MCF 10A (cell line): ENCODE results near the gene IPO9. TPM values are rescaled to one million over a fixed set of nuclear protein-coding genes. Genes with fewer than 3 reads are reported as not detected.

Source experiments
- BruUV-seq: library from RNA; stranded (reverse); fragments of 400-500 nt; replicated peaks from 2 replicates; lab custom pipeline; 2021; lab: Mats Ljungman, UMichigan
- CTCF ChIA-PET: fragments of 300-600 bp; sonication (Branson Sonifier 250); formaldehyde crosslinking; extraction: SDS; loops from one replicate; lab custom pipeline; 2021; ENCODE audit warnings: antibody characterized with exemption, inconsistent platforms; lab: Yijun Ruan, JAX
- POLR2A ChIA-PET: fragments of 300-600, 350-650 bp; sonication (Branson Sonifier 250); formaldehyde crosslinking; extraction: SDS; loops from one replicate; lab custom pipeline; 2020; ENCODE audit warnings: antibody characterized with exemption, inconsistent platforms; lab: Yijun Ruan, JAX
- DNase-seq: peaks from one replicate; pipeline ENCODE4 v3.0.0-alpha.2; 2018; ENCODE audit not compliant: unreplicated experiment
- H3K27ac Mint-ChIP-seq: one replicate; pipeline ENCODE4 v1.8.0; 2022; ENCODE audit warnings: mild to moderate bottlenecking, low read depth, mixed read lengths; ENCODE audit not compliant: unreplicated experiment
- H3K27me3 Mint-ChIP-seq: one replicate; pipeline ENCODE4 v1.8.0; 2022; ENCODE audit warnings: mixed read lengths; ENCODE audit not compliant: insufficient read depth, unreplicated experiment
- H3K36me3 Mint-ChIP-seq: one replicate; pipeline ENCODE4 v1.8.0; 2022; ENCODE audit warnings: mild to moderate bottlenecking, moderate library complexity, mixed read lengths; ENCODE audit not compliant: insufficient read depth, unreplicated experiment
- H3K4me1 Mint-ChIP-seq: one replicate; pipeline ENCODE4 v1.8.0; 2022; ENCODE audit warnings: mixed read lengths; ENCODE audit not compliant: insufficient read depth, unreplicated experiment
- H3K4me3 Mint-ChIP-seq: one replicate; pipeline ENCODE4 v1.8.0; 2022; ENCODE audit warnings: mild to moderate bottlenecking, moderate library complexity, mixed read lengths; ENCODE audit not compliant: unreplicated experiment
- H3K9me3 Mint-ChIP-seq: one replicate; pipeline ENCODE4 v1.8.0; 2022; ENCODE audit warnings: mixed read lengths; ENCODE audit not compliant: unreplicated experiment
- intact Hi-C: fragments of 100-400 bp; cut with micrococcal nuclease; formaldehyde crosslinking; loops from 2 replicates; pipeline ENCODE4 v1.14.1; 2022
- total RNA-seq: library from RNA; stranded (reverse); gene quantifications from 2 replicates; pipeline ENCODE4 v1.2.3, GENCODE V29; 2022
- TF ChIP-seq, protein P1 (sequence below): fragments of 200-600 bp; IDR thresholded peaks from one replicate; pipeline ENCODE4 v1.8.0; 2022; ENCODE audit warnings: antibody characterized with exemption, mild to moderate bottlenecking; ENCODE audit not compliant: unreplicated experiment

IPO9 gene
- total RNA-seq, 1 experiment from 2014 or later, result 117 TPM

DNA sequence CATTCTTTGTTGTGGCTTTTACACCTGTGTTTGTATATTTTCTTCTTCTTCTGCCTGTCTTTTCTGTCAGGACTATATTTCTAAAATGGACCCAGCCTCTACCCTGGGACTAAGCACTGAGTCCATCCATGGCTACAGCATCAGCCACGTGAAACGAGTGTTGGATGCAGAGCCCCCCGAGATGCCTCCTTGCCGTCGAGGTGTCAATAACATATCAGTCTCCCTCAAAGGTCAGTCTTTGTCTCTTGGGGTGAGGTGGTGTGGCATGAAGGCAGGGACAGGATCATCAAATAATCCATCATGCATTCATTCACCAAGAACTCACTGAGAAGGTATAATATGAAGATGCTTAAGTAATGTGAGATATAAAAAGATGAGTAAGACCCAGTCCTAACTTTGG, 19.1 kb upstream of the IPO9 start:
- no TSS peak for BruUV-seq
- peaks cover 78% of the 10 kb centered on the region for H3K36me3 Mint-ChIP-seq
- no peak overlapping the region for H3K4me3 Mint-ChIP-seq
- H3K27ac Mint-ChIP-seq, result no peak overlapping the region
- TF ChIP-seq, protein P1, sequence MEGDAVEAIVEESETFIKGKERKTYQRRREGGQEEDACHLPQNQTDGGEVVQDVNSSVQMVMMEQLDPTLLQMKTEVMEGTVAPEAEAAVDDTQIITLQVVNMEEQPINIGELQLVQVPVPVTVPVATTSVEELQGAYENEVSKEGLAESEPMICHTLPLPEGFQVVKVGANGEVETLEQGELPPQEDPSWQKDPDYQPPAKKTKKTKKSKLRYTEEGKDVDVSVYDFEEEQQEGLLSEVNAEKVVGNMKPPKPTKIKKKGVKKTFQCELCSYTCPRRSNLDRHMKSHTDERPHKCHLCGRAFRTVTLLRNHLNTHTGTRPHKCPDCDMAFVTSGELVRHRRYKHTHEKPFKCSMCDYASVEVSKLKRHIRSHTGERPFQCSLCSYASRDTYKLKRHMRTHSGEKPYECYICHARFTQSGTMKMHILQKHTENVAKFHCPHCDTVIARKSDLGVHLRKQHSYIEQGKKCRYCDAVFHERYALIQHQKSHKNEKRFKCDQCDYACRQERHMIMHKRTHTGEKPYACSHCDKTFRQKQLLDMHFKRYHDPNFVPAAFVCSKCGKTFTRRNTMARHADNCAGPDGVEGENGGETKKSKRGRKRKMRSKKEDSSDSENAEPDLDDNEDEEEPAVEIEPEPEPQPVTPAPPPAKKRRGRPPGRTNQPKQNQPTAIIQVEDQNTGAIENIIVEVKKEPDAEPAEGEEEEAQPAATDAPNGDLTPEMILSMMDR, result no peak
- H3K4me1 Mint-ChIP-seq, result no peaks in the 10 kb centered on the region
- no peak for DNase-seq
- POLR2A ChIA-PET, result no interaction called here
- no peaks in the 10 kb centered on the region for H3K9me3 Mint-ChIP-seq
- intact Hi-C loops, result no loop called here
- CTCF ChIA-PET, result interaction anchor here (1.0 to 6.5 kb wide), 3 partner anchors 16 to 105 kb away, joined by 4 to 44 read pairs (median 28); no protein-coding TSS in a partner anchor
- H3K27me3 Mint-ChIP-seq, result no peaks in the 10 kb centered on the region

DNA sequence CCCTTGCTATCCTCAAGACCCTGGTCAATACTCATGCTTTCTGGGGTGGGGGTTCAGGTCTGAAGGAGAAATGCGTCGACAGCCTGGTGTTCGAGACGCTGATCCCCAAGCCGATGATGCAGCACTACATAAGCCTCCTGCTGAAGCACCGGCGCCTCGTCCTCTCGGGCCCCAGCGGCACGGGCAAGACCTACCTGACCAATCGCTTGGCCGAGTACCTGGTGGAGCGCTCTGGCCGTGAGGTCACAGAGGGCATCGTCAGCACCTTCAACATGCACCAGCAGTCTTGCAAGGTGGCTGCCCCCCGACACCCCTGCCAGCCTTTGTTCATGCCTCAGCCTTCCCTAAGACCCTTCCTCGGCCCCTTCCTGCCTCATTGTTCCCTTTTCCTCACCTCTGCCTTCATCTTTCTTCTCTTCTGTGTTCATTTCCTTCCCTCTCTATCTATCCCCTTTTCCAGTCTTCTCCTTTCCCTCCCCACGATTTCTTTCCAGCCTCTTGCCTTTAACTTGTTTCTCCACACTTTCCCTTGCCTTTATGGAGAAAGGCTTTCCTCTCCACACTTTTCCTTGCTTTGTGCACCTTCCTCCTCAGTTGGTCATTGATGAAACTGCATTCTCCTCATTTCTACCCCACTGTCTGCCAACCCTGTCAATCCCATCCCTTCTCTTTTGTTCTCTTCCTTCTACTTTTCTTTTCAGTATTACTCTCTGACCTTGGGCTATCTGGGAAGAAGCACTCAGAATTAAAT, 18.3 kb upstream of the IPO9 start:
- BruUV-seq, result no TSS peak
- TF ChIP-seq, protein P1, result no peak
- H3K27me3 Mint-ChIP-seq, result no peaks in the 10 kb centered on the region
- intact Hi-C loops, result no loop called here
- ChIA-PET CTCF (interaction anchor here (2.1 to 2.2 kb wide), 2 partner anchors 18 to 280 kb away, joined by 9 to 12 read pairs; no protein-coding TSS in a partner anchor), POLR2A (no interaction called here)
- peaks cover 79% of the 10 kb centered on the region for H3K36me3 Mint-ChIP-seq
- no peaks in the 10 kb centered on the region for H3K4me1 Mint-ChIP-seq
- no peak overlapping the region for H3K4me3 Mint-ChIP-seq
- H3K9me3 Mint-ChIP-seq, result no peaks in the 10 kb centered on the region
- no peak overlapping the region for H3K27ac Mint-ChIP-seq
- no peak for DNase-seq

DNA sequence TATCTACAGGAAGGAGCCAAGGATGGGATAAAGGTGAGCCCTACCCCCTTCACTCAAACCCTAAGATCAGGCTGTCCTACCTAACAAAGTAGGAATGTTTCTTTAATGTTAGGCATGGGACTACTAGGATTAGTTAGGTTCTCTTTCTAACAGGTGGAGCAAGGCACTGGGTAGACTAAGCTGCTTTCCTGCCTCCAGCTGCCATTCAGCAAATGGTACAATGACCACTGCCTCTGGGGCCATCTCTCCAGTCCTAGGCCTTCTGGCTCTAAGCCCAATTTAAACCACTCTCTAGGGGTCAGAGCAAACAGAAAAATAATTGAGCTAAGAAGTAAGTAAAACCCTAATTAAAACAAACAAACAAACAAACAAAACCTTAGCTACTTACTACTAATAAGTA, 15.7 kb upstream of the IPO9 start:
- BruUV-seq, result no TSS peak
- CTCF ChIA-PET, result interaction anchor here (0.8 to 4.0 kb wide), 9 partner anchors 13 to 300 kb away, joined by 3 to 15 read pairs (median 5); partner anchors contain the start of gene IPO9
- Mint-ChIP-seq H3K4me3 (no peak overlapping the region), H3K27me3 (no peaks in the 10 kb centered on the region), H3K27ac (no peak overlapping the region), H3K4me1 (no peaks in the 10 kb centered on the region), H3K36me3 (peaks cover 79% of the 10 kb centered on the region), H3K9me3 (no peaks in the 10 kb centered on the region)
- intact Hi-C loops, result no loop called here
- POLR2A ChIA-PET, result interaction anchor here (0.7 to 1.7 kb wide), 3 partner anchors 10 to 36 kb away, joined by 3 to 9 read pairs (median 4); no protein-coding TSS in a partner anchor
- no peak for DNase-seq
- TF ChIP-seq, protein P1, result no peak

DNA sequence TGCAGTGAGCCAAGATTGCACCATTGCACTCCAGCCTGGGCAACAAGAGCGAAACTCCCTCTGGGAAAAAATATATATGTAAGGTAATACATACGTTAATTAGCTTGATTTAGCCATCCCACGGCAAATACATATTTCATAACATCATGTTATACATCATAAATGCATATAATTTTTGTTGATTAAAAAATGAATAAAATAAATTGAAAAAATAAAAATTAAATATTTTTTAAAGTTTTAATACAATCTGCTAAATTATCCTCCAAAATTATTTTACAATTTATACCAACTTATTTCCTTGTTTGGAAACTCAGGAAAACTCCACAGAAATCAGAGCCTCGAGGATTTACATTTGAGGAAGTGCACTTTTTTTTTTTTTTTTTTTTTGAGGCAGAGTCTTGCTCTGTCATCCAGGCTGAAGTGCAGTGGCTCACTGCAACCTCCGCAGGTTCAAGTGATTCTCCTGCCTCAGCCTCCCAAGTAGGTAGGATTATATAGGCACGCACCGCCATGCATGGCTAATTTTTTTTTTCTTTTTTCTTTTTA, 12.6 kb upstream of the IPO9 start:
- Mint-ChIP-seq H3K4me3 (no peak overlapping the region), H3K27me3 (no peaks in the 10 kb centered on the region), H3K4me1 (no peaks in the 10 kb centered on the region), H3K9me3 (no peaks in the 10 kb centered on the region), H3K36me3 (peaks cover 90% of the 10 kb centered on the region), H3K27ac (no peak overlapping the region)
- BruUV-seq, result no TSS peak
- ChIA-PET CTCF (interaction anchor here (0.6 to 4.3 kb wide), 3 partner anchors 23 to 107 kb away, joined by 3 to 23 read pairs (median 10); no protein-coding TSS in a partner anchor), POLR2A (interaction anchor here (1.0 kb wide), 1 partner anchor 13 kb away, joined by 3 read pairs; the partner anchor contains the start of gene IPO9)
- intact Hi-C loops, result no loop called here
- TF ChIP-seq, protein P1, result no peak
- no peak for DNase-seq
